ENCODE results near the gene HYAL4. TPM values are rescaled to one million over a fixed set of nuclear protein-coding genes. Genes with fewer than 3 reads are reported as not detected.

HYAL4 gene
- total and polyA plus RNA-seq, 2 of the 13 experiments (the other 11 are each of a cell fraction or from before 2014, with no cell fraction given) = not detected

- no peak for TF ChIP-seq KMT2A (CRISPR knock-in tag; IDR thresholded peaks at IDR 0.05)
- TF ChIP-seq ARID5B (CRISPR knock-in tag; IDR thresholded peaks at IDR 0.05) = no peak
- no peak for TF ChIP-seq ZFYVE20 (CRISPR knock-in tag; IDR thresholded peaks at IDR 0.05; ENCODE audit: borderline replicate concordance, low read depth)
- no peak for TF ChIP-seq RFX1 (IDR thresholded peaks at IDR 0.05)
- no peak for TF ChIP-seq AHDC1 (CRISPR knock-in tag; IDR thresholded peaks at IDR 0.05; ENCODE audit: borderline replicate concordance)
- no peak for TF ChIP-seq ZNF557 (CRISPR knock-in tag; IDR thresholded peaks at IDR 0.05)
- DNase-seq (ENCODE audit: low spot score) (no peak), FAIRE-seq (no peak), ATAC-seq (no peak)
- no peaks in the 10 kb centered on the region for H3K9me3 ChIP-seq (ENCODE audit: low read length)
- H3K27me3 ChIP-seq (ENCODE audit: control insufficient read depth in 1 of 2, insufficient read depth in 2 of 2, low read length in 2 of 2) = no peaks in the 10 kb centered on the region
- no peaks in the 10 kb centered on the region for H3K4me1 ChIP-seq (ENCODE audit: insufficient read depth, low read length)
- H2AFZ ChIP-seq (ENCODE audit: low read length) = no peak overlapping the region
- no peaks in the 10 kb centered on the region for H3K79me2 ChIP-seq (ENCODE audit: insufficient read depth, low read length)
- in situ Hi-C loops (cut with HindIII; ENCODE audit: extremely low pct_ligation_motif_present, low pct_unique_long_range_greater_than_20kb) = no loop called here
- no peak overlapping the region for H3K9ac ChIP-seq (ENCODE audit: insufficient read depth, low read depth, low read length)
- WGBS (ENCODE audit: low lambda C conversion rate) = 39% methylated on average over 8 of the region's 8 CpGs
- no peak overlapping the region for H3K4me2 ChIP-seq (ENCODE audit: low read depth, low read length)
- no peak overlapping the region for H3K4me3 ChIP-seq (replicated peaks in 1 of 3; ENCODE audit: insufficient read depth in 1 of 3, low read depth in 2 of 3, low read length in 3 of 3)
- no peak overlapping the region for H3K27ac ChIP-seq (ENCODE audit: extremely low read length, insufficient read depth, low read length)
- H4K20me1 ChIP-seq (ENCODE audit: insufficient read depth, low read length) = no peaks in the 10 kb centered on the region
- ChIA-PET CTCF (ENCODE audit: low intra/inter-chr PET ratio, low total read pairs) (no interaction called here), POLR2A (no interaction called here)
- intact Hi-C loops (cut with micrococcal nuclease; ENCODE audit: unreplicated experiment) = no loop called here
- no TSS peak for BruUV-seq (replicated peaks)
- H3K36me3 ChIP-seq (replicated peaks in 1 of 2; ENCODE audit: control insufficient read depth in 1 of 2, insufficient read depth in 2 of 2, low read length in 2 of 2) = no peaks in the 10 kb centered on the region
Observed at GRCh38 chr7:123918309-123918708, 73.3 kb downstream of the HYAL4 start.
